Retina (tissue), 1 donor: Measurements from ENCODE around the gene RNF25.

Experiments used
- DNase-seq: peaks from one replicate; pipeline ENCODE4 v3.0.0-alpha.2; 2016

RNF25 gene

GRCh38 chr2:218671654-218672566 is at the start of gene RNF25, which contains the start of gene STK36:
Gene RNF25, minus strand, starts transcription at chr2:218672002. Its CDS starts 32 bp downstream, at chr2:218671970.
Gene STK36, plus strand, starts transcription at chr2:218672086. Its CDS starts 744 bp downstream, at chr2:218672830.
- peak; percentile 91 for DNase-seq

GRCh38 chr2:218721488-218721887 is 49.7 kb upstream of the RNF25 start:
- DNase-seq: no peak

GRCh38 chr2:218720048-218721041 is 48.5 kb upstream of the RNF25 start:
- no peak for DNase-seq

GRCh38 chr2:218719457-218719856 is 47.7 kb upstream of the RNF25 start:
- no peak for DNase-seq

GRCh38 chr2:218718058-218718457 is 46.3 kb upstream of the RNF25 start:
- no peak for DNase-seq

- DNase-seq: no peak
Observed at GRCh38 chr2:218717262-218717661, 45.5 kb upstream of the RNF25 start.

GRCh38 chr2:218716070-218716469 is 44.3 kb upstream of the RNF25 start:
- DNase-seq: no peak

GRCh38 chr2:218713922-218714321 is 42.1 kb upstream of the RNF25 start:
- no peak for DNase-seq

GRCh38 chr2:218711550-218711929 is 39.7 kb upstream of the RNF25 start:
- no peak for DNase-seq

GRCh38 chr2:218710687-218711549 is 39.1 kb upstream of the RNF25 start, which contains the start of gene TTLL4:
Gene TTLL4, plus strand, starts transcription at chr2:218710835. Its CDS starts 26,842 bp downstream, at chr2:218737677.
- peak; percentile 96 for DNase-seq

GRCh38 chr2:218710334-218710686 is 38.5 kb upstream of the RNF25 start:
- no peak for DNase-seq

- DNase-seq: no peak
Observed at GRCh38 chr2:218709908-218710307, 38.1 kb upstream of the RNF25 start.

- DNase-seq: no peak
Observed at GRCh38 chr2:218708086-218708485, 36.3 kb upstream of the RNF25 start.

GRCh38 chr2:218703341-218703740 is 31.5 kb upstream of the RNF25 start:
- DNase-seq: no peak

GRCh38 chr2:218701806-218702205 is 30.0 kb upstream of the RNF25 start:
- no peak for DNase-seq

GRCh38 chr2:218698885-218699284 is 27.1 kb upstream of the RNF25 start:
- DNase-seq: no peak

GRCh38 chr2:218694405-218695145 is 22.8 kb upstream of the RNF25 start:
- DNase-seq: no peak

- DNase-seq: no peak
Observed at GRCh38 chr2:218691234-218691633, 19.4 kb upstream of the RNF25 start.

GRCh38 chr2:218687400-218688060 is 15.7 kb upstream of the RNF25 start:
- peak; percentile 28 for DNase-seq

- DNase-seq: no peak
Observed at GRCh38 chr2:218680061-218680460, 8.3 kb upstream of the RNF25 start.

- DNase-seq: no peak
Observed at GRCh38 chr2:218679119-218679518, 7.3 kb upstream of the RNF25 start.
